ENCODE results near the gene ZNF800.
A peak's percentile ranks its signal among the peaks of the same experiment; 100 is the strongest.

ZNF800 gene

DNA sequence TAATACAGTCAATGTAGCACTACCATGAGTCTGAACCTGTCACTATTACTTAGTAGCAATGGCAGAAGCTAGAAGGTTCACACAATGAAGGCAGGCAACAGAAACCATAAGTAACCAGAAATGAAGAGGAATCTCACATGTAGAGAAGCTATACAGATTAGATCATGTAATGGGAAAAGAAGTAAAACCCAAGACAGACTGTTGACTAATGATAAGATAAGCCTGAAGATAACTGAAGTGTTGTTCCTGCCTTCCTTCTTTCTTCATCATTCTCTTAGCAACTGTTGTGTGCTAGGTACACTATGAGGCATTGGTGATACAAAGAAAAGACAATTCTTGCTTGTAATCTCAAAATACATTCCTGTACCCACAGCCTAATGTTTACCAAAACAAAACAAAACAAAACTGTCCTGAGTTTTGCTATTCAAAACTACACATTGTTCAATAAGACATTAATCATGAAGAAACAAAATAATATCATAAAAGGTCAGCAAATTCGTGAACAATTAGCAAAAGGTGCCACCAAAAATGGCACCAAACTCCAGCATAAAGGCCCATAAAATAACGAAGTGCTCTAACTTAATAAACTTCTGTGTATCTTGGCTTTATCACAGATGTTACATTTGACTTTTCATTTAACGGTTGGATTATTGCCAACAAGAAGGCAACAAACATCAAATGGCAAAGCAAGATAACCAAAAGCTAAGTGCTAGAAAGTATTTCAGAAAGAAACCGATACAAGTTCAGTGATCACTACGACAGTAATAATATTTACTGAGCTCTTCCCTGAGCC, 27.1 kb downstream of the ZNF800 start:
- Histone ChIP-seq H3K36me3 (ENCODE audit: insufficient read depth, low read length) (peaks cover 30% of the 10 kb centered on the region; the same call in 1 of the 2 replicates), H3K9ac (ENCODE audit: insufficient read length) (no peak overlapping the region), H3K4me3 (no peak overlapping the region), H3K27ac (no peak overlapping the region), H3K9me3 (ENCODE audit: low read depth, low read length) (no peaks in the 10 kb centered on the region)
- no peak for DNase-seq (ENCODE audit: low read depth, low spot score)
- TF ChIP-seq POLR2AphosphoS5 (IDR thresholded peaks at IDR 0.05; ENCODE audit: borderline replicate concordance, low read depth, low read length) (no peak), FOXP2 (optimal IDR thresholded peaks at IDR 0.05; ENCODE audit: control extremely low read depth, extremely low read length, insufficient read depth) (no peak)

DNA sequence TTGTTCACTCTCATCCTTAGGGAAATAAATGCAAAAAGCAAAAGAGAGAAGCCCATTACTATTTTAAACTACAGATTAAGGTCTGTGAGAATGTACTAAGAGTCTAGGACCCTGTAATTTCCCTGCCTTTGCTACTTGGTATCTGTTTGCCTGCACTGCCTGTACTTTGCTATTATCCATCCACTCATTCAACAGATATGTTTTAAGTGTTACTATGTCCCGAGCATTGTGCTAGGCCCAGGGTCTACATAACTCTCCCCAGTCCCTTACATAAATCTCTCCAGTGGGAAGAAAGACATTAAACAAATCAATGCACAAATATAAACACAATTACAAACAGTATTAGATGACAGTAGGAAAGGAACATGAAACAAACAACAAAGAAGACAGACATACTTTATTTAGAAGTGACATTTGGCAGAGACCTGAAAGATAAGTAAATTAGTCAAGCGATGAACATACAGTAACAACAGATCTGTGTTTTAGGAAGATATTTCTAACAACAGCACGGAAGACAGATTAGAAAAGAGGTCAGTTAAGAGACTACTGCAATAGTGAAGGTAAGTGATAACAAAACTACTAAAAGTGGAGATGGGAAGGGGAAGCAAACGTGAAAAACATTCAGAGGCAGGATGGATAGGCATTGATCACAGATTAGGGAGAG, 30.0 kb downstream of the ZNF800 start:
- H3K27ac ChIP-seq: no peak overlapping the region
- DNase-seq (ENCODE audit: low read depth, low spot score): no peak
- H3K4me3 ChIP-seq: no peak overlapping the region
- no peak for TF ChIP-seq FOXP2 (optimal IDR thresholded peaks at IDR 0.05; ENCODE audit: control extremely low read depth, extremely low read length, insufficient read depth)
- TF ChIP-seq POLR2AphosphoS5 (IDR thresholded peaks at IDR 0.05; ENCODE audit: borderline replicate concordance, low read depth, low read length): no peak
- no peak for TF ChIP-seq EZH2 (IDR thresholded peaks at IDR 0.05)
- no peak overlapping the region for H3K9ac ChIP-seq (ENCODE audit: insufficient read length)
- H3K9me3 ChIP-seq (ENCODE audit: low read depth, low read length): no peaks in the 10 kb centered on the region
- H3K36me3 ChIP-seq (ENCODE audit: insufficient read depth, low read length): peaks cover 25% of the 10 kb centered on the region; the same call in 1 of the 2 replicates

DNA sequence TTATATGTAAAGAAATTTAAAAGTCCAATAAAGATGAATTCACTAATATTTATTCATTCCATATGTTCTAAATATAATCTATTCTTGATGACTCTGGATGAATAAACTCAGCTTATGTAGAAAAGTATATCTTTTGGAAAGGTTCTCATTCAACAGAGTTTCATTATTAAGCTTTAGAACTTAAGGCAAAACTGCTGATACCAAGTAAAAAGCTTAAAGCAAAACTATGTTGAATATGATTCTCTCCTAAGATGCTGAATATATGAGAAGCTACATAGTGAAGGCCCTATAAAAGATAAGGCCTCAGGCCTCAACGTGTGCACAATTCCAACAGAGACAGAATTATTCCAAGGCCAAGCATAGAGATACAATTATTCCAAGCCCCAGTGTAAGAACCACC, 30.8 kb downstream of the ZNF800 start:
- no peak for DNase-seq (ENCODE audit: low read depth, low spot score)
- Histone ChIP-seq H3K4me3 (no peak overlapping the region), H3K9me3 (ENCODE audit: low read depth, low read length) (no peaks in the 10 kb centered on the region), H3K27ac (0 out of 2 replicates have a peak overlapping the region, but pooled peaks have one; percentile 40), H3K9ac (ENCODE audit: insufficient read length) (no peak overlapping the region), H3K36me3 (ENCODE audit: insufficient read depth, low read length) (peaks cover 22% of the 10 kb centered on the region; the same call in 1 of the 2 replicates)
- no peak for TF ChIP-seq POLR2AphosphoS5 (IDR thresholded peaks at IDR 0.05; ENCODE audit: borderline replicate concordance, low read depth, low read length)
- TF ChIP-seq FOXP2 (optimal IDR thresholded peaks at IDR 0.05; ENCODE audit: control extremely low read depth, extremely low read length, insufficient read depth): no peak
- TF ChIP-seq EZH2 (IDR thresholded peaks at IDR 0.05): no peak

DNA sequence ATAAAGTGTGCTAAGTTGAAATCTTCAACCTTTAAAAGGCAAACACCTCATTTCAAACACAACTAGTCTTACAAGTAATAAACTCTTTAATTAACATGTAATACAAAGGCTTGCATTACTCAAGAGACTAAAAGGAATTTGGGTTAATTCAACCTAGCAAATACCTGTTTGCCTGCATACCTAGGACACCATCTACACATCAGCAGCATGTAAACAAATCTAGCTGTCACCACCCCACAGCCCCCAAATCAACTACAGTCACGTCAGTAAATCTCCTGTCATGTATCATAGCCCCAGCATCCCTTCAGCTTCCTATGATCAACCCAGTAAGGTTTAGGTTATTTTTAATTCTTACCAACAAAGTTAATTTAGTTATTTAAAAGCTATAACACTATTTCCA, 33.5 kb downstream of the ZNF800 start:
- Histone ChIP-seq H3K9ac (ENCODE audit: insufficient read length) (no peak overlapping the region), H3K27ac (no peak overlapping the region), H3K9me3 (ENCODE audit: low read depth, low read length) (no peaks in the 10 kb centered on the region), H3K4me3 (no peak overlapping the region), H3K36me3 (ENCODE audit: insufficient read depth, low read length) (peaks cover 15% of the 10 kb centered on the region; the same call in 1 of the 2 replicates)
- no peak for DNase-seq (ENCODE audit: low read depth, low spot score)
- TF ChIP-seq FOXP2 (optimal IDR thresholded peaks at IDR 0.05; ENCODE audit: control extremely low read depth, extremely low read length, insufficient read depth): no peak
- TF ChIP-seq POLR2AphosphoS5 (IDR thresholded peaks at IDR 0.05; ENCODE audit: borderline replicate concordance, low read depth, low read length): no peak
- TF ChIP-seq EZH2 (IDR thresholded peaks at IDR 0.05): no peak

DNA sequence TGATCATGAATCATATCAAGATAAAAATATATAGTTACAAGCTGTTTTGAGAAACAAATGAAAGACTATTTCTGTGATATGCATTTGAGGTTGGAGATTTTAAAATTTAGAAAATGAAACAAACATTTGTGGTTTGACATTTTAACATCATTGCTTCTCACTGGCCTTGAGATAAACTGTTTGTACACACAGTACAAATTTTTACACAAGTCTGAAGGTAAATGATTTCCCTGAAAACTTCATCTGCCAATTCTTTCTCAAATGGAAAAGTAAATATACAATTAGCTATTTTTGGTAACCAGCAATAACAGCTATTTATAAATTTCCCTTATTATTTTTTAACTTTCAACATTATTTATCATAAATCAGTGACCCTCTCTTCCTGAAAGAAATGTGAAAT, 38.6 kb downstream of the ZNF800 start:
- no peak overlapping the region for H3K9ac ChIP-seq (ENCODE audit: insufficient read length)
- H3K9me3 ChIP-seq (ENCODE audit: low read depth, low read length): no peaks in the 10 kb centered on the region
- H3K36me3 ChIP-seq (ENCODE audit: insufficient read depth, low read length): 0 out of 2 replicates have a peak, but pooled peaks cover 7% of the 10 kb centered on the region
- no peak overlapping the region for H3K27ac ChIP-seq
- DNase-seq (ENCODE audit: low read depth, low spot score): no peak
- no peak for TF ChIP-seq FOXP2 (optimal IDR thresholded peaks at IDR 0.05; ENCODE audit: control extremely low read depth, extremely low read length, insufficient read depth)
- no peak for TF ChIP-seq EZH2 (IDR thresholded peaks at IDR 0.05)
- no peak for TF ChIP-seq POLR2AphosphoS5 (IDR thresholded peaks at IDR 0.05; ENCODE audit: borderline replicate concordance, low read depth, low read length)
- H3K4me3 ChIP-seq: no peak overlapping the region

DNA sequence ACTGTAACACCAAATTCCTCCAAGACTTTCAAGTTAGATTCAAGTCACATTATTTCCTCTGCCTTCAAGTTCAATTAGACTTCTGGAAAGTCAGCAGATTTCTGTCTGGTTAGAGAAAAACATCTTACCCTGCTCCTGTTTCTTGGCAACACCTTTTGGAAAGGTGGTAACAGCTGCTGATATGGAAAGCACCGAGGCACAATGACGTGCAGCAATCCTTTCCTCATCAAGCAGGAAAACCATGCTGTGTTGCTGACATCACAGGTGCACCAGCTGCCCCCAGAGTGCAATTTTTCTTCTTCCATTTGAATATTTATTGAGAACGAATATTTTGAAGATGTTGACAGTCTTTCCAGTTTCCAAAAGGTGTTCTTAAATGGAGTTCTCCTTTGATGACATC, 41.9 kb downstream of the ZNF800 start:
- H3K36me3 ChIP-seq (ENCODE audit: insufficient read depth, low read length): 0 out of 2 replicates have a peak, but pooled peaks cover 7% of the 10 kb centered on the region
- no peak overlapping the region for H3K4me3 ChIP-seq
- DNase-seq (ENCODE audit: low read depth, low spot score): no peak
- TF ChIP-seq POLR2AphosphoS5 (IDR thresholded peaks at IDR 0.05; ENCODE audit: borderline replicate concordance, low read depth, low read length): no peak
- TF ChIP-seq EZH2 (IDR thresholded peaks at IDR 0.05): no peak
- no peak for TF ChIP-seq FOXP2 (optimal IDR thresholded peaks at IDR 0.05; ENCODE audit: control extremely low read depth, extremely low read length, insufficient read depth)
- H3K9me3 ChIP-seq (ENCODE audit: low read depth, low read length): no peaks in the 10 kb centered on the region
- H3K9ac ChIP-seq (ENCODE audit: insufficient read length): no peak overlapping the region
- no peak overlapping the region for H3K27ac ChIP-seq

DNA sequence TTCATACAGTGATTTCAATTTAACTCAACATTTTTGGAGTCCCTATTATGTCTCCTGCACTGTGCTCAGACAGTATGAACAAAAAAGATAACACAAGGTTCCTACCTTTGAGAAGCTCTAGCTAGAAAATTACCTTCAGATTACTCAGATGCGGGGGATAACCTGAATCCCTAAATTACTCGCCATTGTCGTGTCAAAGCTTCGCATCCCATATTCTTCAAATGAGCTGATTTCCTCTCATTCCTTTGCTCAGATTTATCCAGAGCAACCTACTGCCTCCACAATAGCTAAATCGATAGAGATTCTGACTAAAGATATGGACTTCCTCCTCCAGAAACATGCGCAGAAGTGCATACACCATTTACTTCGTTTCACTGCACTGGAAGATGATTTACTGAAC, 42.6 kb downstream of the ZNF800 start:
- H3K36me3 ChIP-seq (ENCODE audit: insufficient read depth, low read length): 0 out of 2 replicates have a peak, but pooled peaks cover under 1% of the 10 kb centered on the region
- H3K9ac ChIP-seq (ENCODE audit: insufficient read length): no peak overlapping the region
- no peak overlapping the region for H3K27ac ChIP-seq
- TF ChIP-seq EZH2 (IDR thresholded peaks at IDR 0.05) (no peak), FOXP2 (optimal IDR thresholded peaks at IDR 0.05; ENCODE audit: control extremely low read depth, extremely low read length, insufficient read depth) (no peak), POLR2AphosphoS5 (IDR thresholded peaks at IDR 0.05; ENCODE audit: borderline replicate concordance, low read depth, low read length) (no peak)
- no peaks in the 10 kb centered on the region for H3K9me3 ChIP-seq (ENCODE audit: low read depth, low read length)
- no peak for DNase-seq (ENCODE audit: low read depth, low spot score)
- H3K4me3 ChIP-seq: no peak overlapping the region

DNA sequence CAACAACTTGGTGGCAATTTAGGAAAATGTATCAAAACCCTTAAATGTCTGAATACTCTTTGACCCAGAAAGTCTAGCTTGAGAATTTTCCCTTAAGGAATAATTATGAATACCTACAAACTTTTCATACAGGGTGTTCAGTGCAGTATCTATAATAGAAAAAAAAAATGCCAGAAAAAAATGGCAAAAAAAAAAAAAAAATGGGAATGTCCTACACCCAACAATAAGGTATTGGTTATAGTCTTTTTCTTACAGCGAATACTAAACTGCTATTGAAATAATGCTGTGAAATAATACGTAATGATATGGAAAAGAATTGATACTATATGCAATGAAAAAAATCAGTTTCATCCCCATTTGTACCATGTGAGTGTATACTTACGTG, 44.3 kb downstream of the ZNF800 start:
- H3K36me3 ChIP-seq (ENCODE audit: insufficient read depth, low read length): no peaks in the 10 kb centered on the region
- DNase-seq (ENCODE audit: low read depth, low spot score): no peak
- H3K27ac ChIP-seq: no peak overlapping the region
- peak overlapping the region; percentile 66 for H3K4me3 ChIP-seq
- H3K9me3 ChIP-seq (ENCODE audit: low read depth, low read length): no peaks in the 10 kb centered on the region
- peak overlapping the region; percentile 46 for H3K9ac ChIP-seq (ENCODE audit: insufficient read length)
- TF ChIP-seq FOXP2 (optimal IDR thresholded peaks at IDR 0.05; ENCODE audit: control extremely low read depth, extremely low read length, insufficient read depth): no peak
- TF ChIP-seq EZH2 (IDR thresholded peaks at IDR 0.05): no peak
- no peak for TF ChIP-seq POLR2AphosphoS5 (IDR thresholded peaks at IDR 0.05; ENCODE audit: borderline replicate concordance, low read depth, low read length)
